IMR-90 (cell line): ENCODE data around the gene CCDC12. TPM values are rescaled to one million over a fixed set of nuclear protein-coding genes. Genes with fewer than 3 reads are reported as not detected.

Experiments
- ATAC-seq: fragments of 200-7000 bp; cut with Tn5 transposase; 2 replicates; pipeline ENCODE4 v1.9.1; 2020; ENCODE audit warnings: low read depth, mild to moderate bottlenecking, moderate library complexity
- BruUV-seq: library from RNA; stranded (reverse); fragments of 400-500 nt; replicated peaks from 2 replicates; lab custom pipeline; 2021; lab: Mats Ljungman, UMichigan
- CTCF ChIA-PET: fragments of 300-600 bp; formaldehyde crosslinking; extraction: SDS; loops from one replicate; lab custom pipeline; 2021; ENCODE audit warnings: antibody characterized with exemption; lab: Yijun Ruan, JAX
- POLR2A ChIA-PET: fragments of 300-600 bp; sonication (Branson Sonifier 250); formaldehyde crosslinking; loops from one replicate; lab custom pipeline; 2022; ENCODE audit warnings: antibody characterized with exemption; ENCODE audit not compliant: unreplicated experiment; lab: Charles Lee
- DNase-seq: peaks from one replicate; pipeline ENCODE4 v3.0.0; 2013
- H2AFZ ChIP-seq: replicated peaks from 2 replicates; pipeline ENCODE3; 2013; ENCODE audit warnings: low read length, mild to moderate bottlenecking; ENCODE audit not compliant: poor library complexity
- H2AK5ac ChIP-seq: 2 replicates; pipeline ENCODE4 v1.6.1; 2013; ENCODE audit warnings: low read depth, low read length, inconsistent platforms
- H2AK9ac ChIP-seq: replicated peaks from 2 replicates; pipeline ENCODE3; 2013; ENCODE audit warnings: mild to moderate bottlenecking, low read depth, low read length, moderate library complexity; ENCODE audit not compliant: poor library complexity
- H2BK120ac ChIP-seq: 2 replicates; pipeline ENCODE4 v1.6.1; 2013; ENCODE audit warnings: low read depth, low read length, inconsistent platforms
- H2BK15ac ChIP-seq: 3 replicates; pipeline ENCODE4 v1.6.1; 2013; ENCODE audit warnings: low read depth, low read length, inconsistent platforms
- H2BK20ac ChIP-seq: 2 replicates; pipeline ENCODE4 v1.6.1; 2013; ENCODE audit warnings: low read depth, mild to moderate bottlenecking, inconsistent platforms, low read length, moderate library complexity
- H2BK5ac ChIP-seq: 2 replicates; pipeline ENCODE4 v1.6.1; 2013; ENCODE audit warnings: mild to moderate bottlenecking, low read depth, low read length, inconsistent platforms; ENCODE audit not compliant: poor library complexity, severe bottlenecking
- H3K14ac ChIP-seq: replicated peaks from 2 replicates; pipeline ENCODE4 v1.6.1; 2013; ENCODE audit warnings: low read depth, low read length, inconsistent platforms
- H3K18ac ChIP-seq: 2 replicates; pipeline ENCODE4 v1.6.1; 2013; ENCODE audit warnings: low read depth, low read length, control low read depth
- H3K23ac ChIP-seq: 2 replicates; pipeline ENCODE4 v1.6.1; 2013; ENCODE audit warnings: low read depth, low read length, inconsistent platforms
- H3K27ac ChIP-seq: 2 replicates; pipeline ENCODE4 v1.5.1; 2013; ENCODE audit warnings: mild to moderate bottlenecking, control low read depth, low read length; ENCODE audit not compliant: insufficient read depth
- H3K27me3 ChIP-seq: 2 replicates; pipeline ENCODE4 v1.6.1; 2013; ENCODE audit warnings: low read length; ENCODE audit not compliant: control insufficient read depth, insufficient read depth
- H3K36me3 ChIP-seq: 2 replicates; pipeline ENCODE4 v1.6.1; 2013; ENCODE audit warnings: low read length, mixed read lengths; ENCODE audit not compliant: control insufficient read depth, insufficient read depth
- H3K4ac ChIP-seq: 2 replicates; pipeline ENCODE4 v1.6.1; 2013; ENCODE audit warnings: low read depth, low read length, inconsistent platforms
- H3K4me1 ChIP-seq: 2 replicates; pipeline ENCODE4 v1.6.1; 2013; ENCODE audit warnings: low read length, mixed read lengths; ENCODE audit not compliant: control insufficient read depth, insufficient read depth
- H3K4me2 ChIP-seq: 2 replicates; pipeline ENCODE4 v1.6.1; 2013; ENCODE audit warnings: low read depth, mild to moderate bottlenecking, control low read depth, low read length, moderate library complexity
- H3K4me3 ChIP-seq: 2 replicates; pipeline ENCODE4 v1.5.1; 2013; ENCODE audit warnings: low read depth, mild to moderate bottlenecking, control low read depth, low read length, moderate library complexity; ENCODE audit not compliant: insufficient read depth
- H3K56ac ChIP-seq: 2 replicates; pipeline ENCODE4 v1.6.1; 2013; ENCODE audit warnings: low read length, inconsistent platforms; ENCODE audit not compliant: insufficient read depth; ENCODE audit errors: extremely low read depth
- H3K79me1 ChIP-seq, 2 experiments: 2 replicates each; pipeline ENCODE4 v1.6.1; 2013; ENCODE audit warnings: low read length in 2 of 2, inconsistent platforms in 1 of 2, low read depth in 1 of 2
- H3K9ac ChIP-seq: 2 replicates; pipeline ENCODE4 v1.6.1; 2013; ENCODE audit warnings: low read depth, low read length, control low read depth
- H3K9me1 ChIP-seq: 2 replicates; pipeline ENCODE4 v1.6.1; 2013; ENCODE audit warnings: low read length, inconsistent platforms; ENCODE audit not compliant: insufficient read depth
- H3K9me3 ChIP-seq: 2 replicates; pipeline ENCODE4 v1.6.1; 2013; ENCODE audit warnings: low read length; ENCODE audit not compliant: control insufficient read depth, insufficient read depth
- H4K20me1 ChIP-seq: 2 replicates; pipeline ENCODE4 v1.6.1; 2013; ENCODE audit warnings: low read length, inconsistent platforms; ENCODE audit not compliant: insufficient read depth
- H4K5ac ChIP-seq: 2 replicates; pipeline ENCODE4 v1.6.1; 2013; ENCODE audit warnings: mild to moderate bottlenecking, low read depth, low read length, control low read depth
- H4K8ac ChIP-seq, 2 experiments: 2 replicates each; pipeline ENCODE4 v1.6.1; 2013; ENCODE audit warnings: low read depth in 2 of 2, low read length in 2 of 2, control low read depth in 1 of 2, inconsistent platforms in 1 of 2
- H4K91ac ChIP-seq: 2 replicates; pipeline ENCODE4 v1.6.1; 2013; ENCODE audit warnings: low read depth, low read length, inconsistent platforms; ENCODE audit not compliant: insufficient read depth
- CEBPB ChIP-seq: IDR thresholded peaks from 2 replicates; pipeline ENCODE4 v1.6.1; 2012; ENCODE audit warnings: low read depth, low read length, improper control_type of control experiment
- CHD1 ChIP-seq: IDR thresholded peaks from 2 replicates; pipeline ENCODE4 v1.6.1; 2012; ENCODE audit warnings: low read depth, low read length, improper control_type of control experiment
- FOS ChIP-seq: fragments of 150-350 bp; IDR thresholded peaks from 2 replicates; pipeline ENCODE4 v1.6.1; 2016; ENCODE audit warnings: low read depth, low read length
- MAFK ChIP-seq: IDR thresholded peaks from 2 replicates; pipeline ENCODE4 v1.6.1; 2012; ENCODE audit warnings: low read depth, low read length, improper control_type of control experiment
- MXI1 ChIP-seq: IDR thresholded peaks from 2 replicates; pipeline ENCODE4 v1.6.1; 2012; ENCODE audit warnings: low read depth, mild to moderate bottlenecking, low read length, moderate library complexity, borderline replicate concordance
- RCOR1 ChIP-seq: IDR thresholded peaks from 2 replicates; pipeline ENCODE4 v1.6.1; 2012; ENCODE audit warnings: mild to moderate bottlenecking, low read length, improper control_type of control experiment; ENCODE audit not compliant: insufficient replicate concordance
- RFX5 ChIP-seq: IDR thresholded peaks from 2 replicates; pipeline ENCODE4 v1.8.0; 2012; ENCODE audit warnings: low read depth, mild to moderate bottlenecking, low read length, moderate library complexity
- WGBS, 2 experiments: methylation state at CpG; one replicate each; pipeline versions ENCODE4 v1.1.5 to v1.1.7; 2013; ENCODE audit warnings: missing lambda C conversion rate in 2 of 2; ENCODE audit not compliant: insufficient read length in 1 of 2; ENCODE audit errors: extremely low coverage in 2 of 2; 5-methylcytosine and 5-hydroxymethylcytosine counted together
- dilution Hi-C: fragments of 300-500 bp; cut with HindIII; formaldehyde crosslinking; loops from one replicate; pipeline ENCODE4 v1.14.3; 2018; ENCODE audit warnings: low sequenced_read_pairs; ENCODE audit not compliant: unreplicated experiment
- in situ Hi-C: fragments of 300-500 bp; cut with MboI; formaldehyde crosslinking; loops from 3 replicates; pipeline ENCODE4 v1.14.3; 2019; ENCODE audit warnings: low sequenced_read_pairs, inconsistent platforms, mixed read lengths
- intact Hi-C: fragments of 100-400 bp; cut with micrococcal nuclease; formaldehyde crosslinking; loops from 2 replicates; pipeline ENCODE4 v1.10.0; 2022
- polyA plus RNA-seq, 3 experiments: library from polyadenylated mRNA; depleted of rRNA; stranded (reverse); fragments of >200 nt; gene quantifications; 2 replicates each; pipeline ENCODE4 v1.2.3, GENCODE V29; 2012; ENCODE audit warnings: low replicate concordance in 1 of 3
- total RNA-seq: library from RNA; depleted of rRNA; stranded (reverse); fragments of >200 nt; gene quantifications from 2 replicates; pipeline ENCODE4 v1.2.3, GENCODE V29; 2012
- TF ChIP-seq, protein P1 (sequence below): conservative IDR thresholded peaks from 2 replicates; pipeline ENCODE4 v1.5.1; 2012; ENCODE audit warnings: mild to moderate bottlenecking, low read depth, low read length, improper control_type of control experiment
- TF ChIP-seq, protein P2 (sequence below): fragments of 150-350 bp; IDR thresholded peaks from 2 replicates; pipeline ENCODE4 v1.6.1; 2017; ENCODE audit warnings: mild to moderate bottlenecking, antibody characterized with exemption, low read length, low read depth

CCDC12 gene
- total and polyA plus RNA-seq, 2 of the 4 experiments (the other 2 are of a cell fraction): 15.2 to 35.1 TPM

DNA sequence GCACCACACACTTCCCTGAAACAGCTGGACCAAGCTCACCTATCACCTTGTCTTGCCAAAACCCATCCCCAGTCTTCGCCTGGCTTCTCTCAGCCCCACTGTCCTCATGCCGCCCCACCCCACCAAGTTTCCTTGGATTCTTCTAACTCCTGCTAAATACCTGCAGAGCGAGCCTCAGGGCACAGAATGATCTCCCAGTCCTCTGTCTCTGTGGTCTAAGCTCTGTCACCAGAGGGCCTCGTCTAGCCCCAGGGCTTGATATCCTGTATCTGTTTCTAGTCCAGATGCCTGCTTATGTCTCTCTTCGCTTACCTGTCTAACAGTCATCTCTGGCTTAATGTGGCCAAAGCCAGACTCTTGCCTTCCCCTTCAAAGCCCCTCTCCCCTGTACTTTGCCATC lies 9.7 kb downstream of the CCDC12 start:
- H3K4ac ChIP-seq: no peak overlapping the region
- no peak overlapping the region for H4K8ac ChIP-seq
- H3K27ac ChIP-seq: no peak overlapping the region
- in situ Hi-C loops: no loop called here
- H3K4me2 ChIP-seq: no peak overlapping the region
- H3K14ac ChIP-seq: no peak overlapping the region
- no peak for DNase-seq
- dilution Hi-C loops: no loop called here
- no peak overlapping the region for H3K56ac ChIP-seq
- ChIA-PET POLR2A (no interaction called here), CTCF (no interaction called here)
- no peak overlapping the region for H2AK5ac ChIP-seq
- H3K4me1 ChIP-seq: peaks cover 22% of the 10 kb centered on the region
- H2BK5ac ChIP-seq: no peak overlapping the region
- H3K79me1 ChIP-seq: peaks cover 35 to 78% of the 10 kb centered on the region in 2 experiments
- no peak for ATAC-seq
- H4K20me1 ChIP-seq: peaks cover 79% of the 10 kb centered on the region
- no peak overlapping the region for H2BK120ac ChIP-seq
- H4K5ac ChIP-seq: no peak overlapping the region
- H2AK9ac ChIP-seq: no peak overlapping the region
- H3K27me3 ChIP-seq: no peaks in the 10 kb centered on the region
- H3K18ac ChIP-seq: no peak overlapping the region
- no peak for TF ChIP-seq CHD1
- TF ChIP-seq, protein P1, sequence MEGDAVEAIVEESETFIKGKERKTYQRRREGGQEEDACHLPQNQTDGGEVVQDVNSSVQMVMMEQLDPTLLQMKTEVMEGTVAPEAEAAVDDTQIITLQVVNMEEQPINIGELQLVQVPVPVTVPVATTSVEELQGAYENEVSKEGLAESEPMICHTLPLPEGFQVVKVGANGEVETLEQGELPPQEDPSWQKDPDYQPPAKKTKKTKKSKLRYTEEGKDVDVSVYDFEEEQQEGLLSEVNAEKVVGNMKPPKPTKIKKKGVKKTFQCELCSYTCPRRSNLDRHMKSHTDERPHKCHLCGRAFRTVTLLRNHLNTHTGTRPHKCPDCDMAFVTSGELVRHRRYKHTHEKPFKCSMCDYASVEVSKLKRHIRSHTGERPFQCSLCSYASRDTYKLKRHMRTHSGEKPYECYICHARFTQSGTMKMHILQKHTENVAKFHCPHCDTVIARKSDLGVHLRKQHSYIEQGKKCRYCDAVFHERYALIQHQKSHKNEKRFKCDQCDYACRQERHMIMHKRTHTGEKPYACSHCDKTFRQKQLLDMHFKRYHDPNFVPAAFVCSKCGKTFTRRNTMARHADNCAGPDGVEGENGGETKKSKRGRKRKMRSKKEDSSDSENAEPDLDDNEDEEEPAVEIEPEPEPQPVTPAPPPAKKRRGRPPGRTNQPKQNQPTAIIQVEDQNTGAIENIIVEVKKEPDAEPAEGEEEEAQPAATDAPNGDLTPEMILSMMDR: no peak
- no peak for TF ChIP-seq CEBPB
- TF ChIP-seq MXI1: no peak
- no peak for TF ChIP-seq RFX5
- TF ChIP-seq MAFK: no peak
- no peak for TF ChIP-seq FOS
- no peak for TF ChIP-seq RCOR1
- TF ChIP-seq, protein P2, sequence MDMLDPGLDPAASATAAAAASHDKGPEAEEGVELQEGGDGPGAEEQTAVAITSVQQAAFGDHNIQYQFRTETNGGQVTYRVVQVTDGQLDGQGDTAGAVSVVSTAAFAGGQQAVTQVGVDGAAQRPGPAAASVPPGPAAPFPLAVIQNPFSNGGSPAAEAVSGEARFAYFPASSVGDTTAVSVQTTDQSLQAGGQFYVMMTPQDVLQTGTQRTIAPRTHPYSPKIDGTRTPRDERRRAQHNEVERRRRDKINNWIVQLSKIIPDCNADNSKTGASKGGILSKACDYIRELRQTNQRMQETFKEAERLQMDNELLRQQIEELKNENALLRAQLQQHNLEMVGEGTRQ: no peak
- H2AFZ ChIP-seq: no peak overlapping the region
- no peak overlapping the region for H3K9ac ChIP-seq
- H3K9me1 ChIP-seq: peaks cover 36% of the 10 kb centered on the region
- H3K36me3 ChIP-seq: peaks cover 8% of the 10 kb centered on the region
- H3K23ac ChIP-seq: no peak overlapping the region
- intact Hi-C loops: no loop called here
- no peaks in the 10 kb centered on the region for H3K9me3 ChIP-seq
- no peak overlapping the region for H2BK20ac ChIP-seq
- 86% methylated on average over 4 of the region's 5 CpGs; no CpG with 5 or more reads in 1 of the 2 experiments for WGBS, 2 experiments
- H2BK15ac ChIP-seq: no peak overlapping the region
- no peak overlapping the region for H4K91ac ChIP-seq
- no peak overlapping the region for H3K4me3 ChIP-seq
- BruUV-seq: no TSS peak
